22Rv1 (cell line): ENCODE results near the gene KCNQ1.

Experiments
- CTCF ChIP-seq: fragments of 450-650 bp; IDR thresholded peaks from 2 replicates; pipeline ENCODE4 v1.5.1; 2017; ENCODE audit warnings: mild to moderate bottlenecking
- ZFX ChIP-seq: fragments of 450-650 bp; IDR thresholded peaks from 2 replicates; pipeline ENCODE4 v1.6.1; 2017; ENCODE audit warnings: antibody characterized with exemption, borderline replicate concordance

- no peak for TF ChIP-seq CTCF
- no peak for TF ChIP-seq ZFX
These were observed 70.8 kb downstream of the KCNQ1 start for GRCh38 chr11:2515401-2516275.
